ENCODE measurements around the gene TPPP3. TPM values are rescaled to one million over a fixed set of nuclear protein-coding genes. Genes with fewer than 3 reads are reported as not detected.

Gene TPPP3
- total RNA-seq, 1 donor from 2014 or later: 0.46 TPM

DNA sequence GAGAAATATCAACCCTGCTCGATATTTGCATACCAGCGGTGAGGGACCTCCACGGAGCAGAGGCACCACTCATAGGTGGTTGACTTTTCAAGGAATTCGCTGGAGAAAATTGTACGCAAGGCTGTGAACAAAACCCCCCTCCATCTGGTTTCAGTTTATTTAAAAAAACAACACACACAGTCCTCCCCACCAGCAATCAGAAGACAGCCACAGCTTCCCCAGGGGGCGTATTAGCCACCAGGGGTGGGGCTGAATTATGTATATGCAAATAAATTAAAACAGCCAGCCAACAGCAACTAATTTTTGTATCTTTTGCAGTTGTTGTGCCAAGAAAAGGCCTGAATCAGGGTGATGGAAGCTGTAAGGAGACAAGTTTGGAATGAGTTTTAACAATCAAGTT, 31.8 kb upstream of the TPPP3 start:
- H3K27me3 ChIP-seq (ENCODE audit: control insufficient read depth, insufficient read depth, low read length): peaks cover 43% of the 10 kb centered on the region
- TF ChIP-seq, protein P1, sequence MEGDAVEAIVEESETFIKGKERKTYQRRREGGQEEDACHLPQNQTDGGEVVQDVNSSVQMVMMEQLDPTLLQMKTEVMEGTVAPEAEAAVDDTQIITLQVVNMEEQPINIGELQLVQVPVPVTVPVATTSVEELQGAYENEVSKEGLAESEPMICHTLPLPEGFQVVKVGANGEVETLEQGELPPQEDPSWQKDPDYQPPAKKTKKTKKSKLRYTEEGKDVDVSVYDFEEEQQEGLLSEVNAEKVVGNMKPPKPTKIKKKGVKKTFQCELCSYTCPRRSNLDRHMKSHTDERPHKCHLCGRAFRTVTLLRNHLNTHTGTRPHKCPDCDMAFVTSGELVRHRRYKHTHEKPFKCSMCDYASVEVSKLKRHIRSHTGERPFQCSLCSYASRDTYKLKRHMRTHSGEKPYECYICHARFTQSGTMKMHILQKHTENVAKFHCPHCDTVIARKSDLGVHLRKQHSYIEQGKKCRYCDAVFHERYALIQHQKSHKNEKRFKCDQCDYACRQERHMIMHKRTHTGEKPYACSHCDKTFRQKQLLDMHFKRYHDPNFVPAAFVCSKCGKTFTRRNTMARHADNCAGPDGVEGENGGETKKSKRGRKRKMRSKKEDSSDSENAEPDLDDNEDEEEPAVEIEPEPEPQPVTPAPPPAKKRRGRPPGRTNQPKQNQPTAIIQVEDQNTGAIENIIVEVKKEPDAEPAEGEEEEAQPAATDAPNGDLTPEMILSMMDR (IDR thresholded peaks at IDR 0.05; ENCODE audit: insufficient read depth, low read length, poor library complexity, severe bottlenecking): no peak
- no peaks in the 10 kb centered on the region for H3K36me3 ChIP-seq (ENCODE audit: control insufficient read depth, insufficient read depth, low read length)
- H3K4me3 ChIP-seq (ENCODE audit: low read depth, low read length): no peak overlapping the region
- DNase-seq (ENCODE audit: low read depth): no peak

DNA sequence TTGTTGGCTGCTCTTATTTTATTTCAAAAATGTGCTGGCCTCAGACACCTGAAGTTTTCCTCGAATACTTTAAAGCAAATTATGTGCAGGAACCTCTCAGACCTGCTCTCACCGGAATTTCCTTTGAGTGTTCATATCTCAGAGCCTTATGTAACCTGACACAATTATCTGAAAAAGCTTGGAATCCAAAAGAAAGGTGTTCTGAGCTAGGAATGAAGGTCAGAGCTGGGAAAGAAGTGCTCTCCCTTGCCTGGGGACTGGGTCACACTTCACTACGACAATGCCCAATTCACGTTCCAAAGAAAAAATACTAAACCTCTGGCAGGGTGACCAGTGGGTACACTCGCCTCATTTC, 30.9 kb upstream of the TPPP3 start:
- H3K36me3 ChIP-seq (ENCODE audit: control insufficient read depth, insufficient read depth, low read length): no peaks in the 10 kb centered on the region
- peaks cover 34% of the 10 kb centered on the region for H3K27me3 ChIP-seq (ENCODE audit: control insufficient read depth, insufficient read depth, low read length)
- no peak for DNase-seq (ENCODE audit: low read depth)
- no peak overlapping the region for H3K4me3 ChIP-seq (ENCODE audit: low read depth, low read length)
- TF ChIP-seq, protein P1 (IDR thresholded peaks at IDR 0.05; ENCODE audit: insufficient read depth, low read length, poor library complexity, severe bottlenecking): no peak

DNA sequence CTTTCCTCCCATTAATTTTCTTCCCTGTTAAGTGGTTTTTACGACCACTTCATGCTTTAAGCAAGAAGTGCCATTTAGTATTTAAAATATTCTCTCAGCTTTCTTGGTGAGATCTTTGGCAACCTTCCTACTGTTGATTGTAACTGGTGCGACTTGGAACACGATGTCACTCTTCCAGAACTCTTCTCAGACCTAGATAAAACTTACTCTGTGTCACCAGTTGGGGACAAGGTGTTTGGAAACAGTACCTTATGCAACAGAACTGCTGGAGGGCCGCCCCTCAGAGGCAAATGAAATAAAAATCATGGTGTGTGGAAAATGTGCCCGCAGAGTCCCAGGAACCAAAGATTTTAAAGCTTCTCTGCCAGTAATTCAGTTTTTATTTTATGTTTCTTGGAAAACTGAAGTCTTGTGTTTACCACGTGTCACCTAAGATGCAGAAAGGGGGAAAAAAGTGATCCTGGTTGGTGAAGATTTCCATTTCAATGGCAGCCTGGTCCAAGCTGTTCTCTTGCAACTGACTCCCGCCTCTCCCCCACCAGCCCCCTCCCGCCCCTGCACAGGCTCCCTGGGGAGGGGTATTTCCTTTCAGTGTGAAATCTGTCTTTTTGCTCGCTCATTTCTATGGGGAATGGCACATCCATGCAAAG, 30.4 kb upstream of the TPPP3 start:
- Histone ChIP-seq H3K36me3 (ENCODE audit: control insufficient read depth, insufficient read depth, low read length) (no peaks in the 10 kb centered on the region), H3K4me3 (ENCODE audit: low read depth, low read length) (no peak overlapping the region), H3K27me3 (ENCODE audit: control insufficient read depth, insufficient read depth, low read length) (peaks cover 29% of the 10 kb centered on the region)
- no peak for DNase-seq (ENCODE audit: low read depth)
- TF ChIP-seq, protein P1 (IDR thresholded peaks at IDR 0.05; ENCODE audit: insufficient read depth, low read length, poor library complexity, severe bottlenecking): no peak

DNA sequence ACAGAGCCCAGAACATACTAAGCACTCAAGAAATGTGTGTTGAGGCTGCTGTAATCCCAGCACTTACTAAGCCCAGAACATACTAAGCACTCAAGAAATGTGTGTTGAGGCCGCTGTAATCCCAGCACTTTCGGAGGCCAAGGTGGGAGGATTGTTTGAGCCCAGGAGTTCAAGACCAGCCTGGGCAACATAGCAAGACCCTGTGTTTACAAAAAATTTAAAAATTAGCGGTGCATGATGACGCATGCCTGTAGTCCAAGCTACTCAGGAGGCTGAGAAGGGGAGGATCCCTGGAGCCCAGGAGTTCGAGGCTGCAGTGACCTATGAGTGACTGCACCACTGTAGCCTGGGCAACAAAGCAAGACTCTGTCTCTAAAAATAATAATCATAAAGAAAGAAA, 29.7 kb upstream of the TPPP3 start:
- TF ChIP-seq, protein P1 (IDR thresholded peaks at IDR 0.05; ENCODE audit: insufficient read depth, low read length, poor library complexity, severe bottlenecking): no peak
- Histone ChIP-seq H3K36me3 (ENCODE audit: control insufficient read depth, insufficient read depth, low read length) (no peaks in the 10 kb centered on the region), H3K4me3 (ENCODE audit: low read depth, low read length) (no peak overlapping the region)

DNA sequence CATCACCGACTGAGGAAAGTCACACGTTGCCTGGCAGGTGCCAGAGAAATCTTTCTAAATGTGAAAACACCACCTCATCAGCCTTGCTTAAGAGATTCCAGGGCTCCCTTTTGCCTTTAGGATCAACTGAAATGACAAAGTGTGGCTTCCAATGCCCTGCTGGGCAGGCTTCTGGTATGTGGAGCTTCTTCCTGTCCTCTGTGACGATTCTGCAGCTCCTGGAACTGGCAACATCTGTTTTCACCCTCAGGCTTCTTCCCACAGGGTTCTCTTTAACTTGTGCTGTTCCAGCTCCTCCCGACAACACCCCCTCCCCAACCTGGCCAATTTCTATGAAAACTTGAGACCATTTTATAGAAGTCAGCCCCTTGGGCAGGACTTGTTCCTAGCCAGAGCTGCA, 27.7 kb upstream of the TPPP3 start:
- H3K36me3 ChIP-seq (ENCODE audit: control insufficient read depth, insufficient read depth, low read length): no peaks in the 10 kb centered on the region
- no peak for DNase-seq (ENCODE audit: low read depth)
- H3K4me3 ChIP-seq (ENCODE audit: low read depth, low read length): no peak overlapping the region
- TF ChIP-seq, protein P1 (IDR thresholded peaks at IDR 0.05; ENCODE audit: insufficient read depth, low read length, poor library complexity, severe bottlenecking): no peak
- peaks cover 14% of the 10 kb centered on the region for H3K27me3 ChIP-seq (ENCODE audit: control insufficient read depth, insufficient read depth, low read length)

More for the DNA sequence above, 29.7 kb upstream of the TPPP3 start:
- DNase-seq (ENCODE audit: low read depth): no peak
- peaks cover 25% of the 10 kb centered on the region for H3K27me3 ChIP-seq (ENCODE audit: control insufficient read depth, insufficient read depth, low read length)

DNA sequence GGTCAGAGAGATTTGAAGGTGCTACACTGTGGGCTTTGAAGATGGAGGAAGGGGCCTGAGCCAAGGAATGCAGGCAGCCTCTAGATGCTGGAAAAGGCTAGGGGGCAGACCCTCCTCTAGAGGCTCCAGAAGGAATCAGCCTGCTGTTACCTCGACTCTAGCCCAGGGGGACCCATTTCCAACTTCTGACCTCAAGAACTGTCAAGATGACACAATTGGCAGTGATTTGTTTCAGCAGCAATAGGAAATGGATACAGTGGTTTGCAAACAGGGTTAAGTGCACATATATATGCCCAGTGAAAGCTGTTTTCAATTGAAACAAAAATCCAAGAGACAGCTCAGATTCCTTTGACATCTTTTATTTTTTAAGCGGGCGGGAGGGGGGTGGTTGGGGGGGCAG, 26.6 kb upstream of the TPPP3 start:
- no peak for DNase-seq (ENCODE audit: low read depth)
- peaks cover 6% of the 10 kb centered on the region for H3K27me3 ChIP-seq (ENCODE audit: control insufficient read depth, insufficient read depth, low read length)
- H3K36me3 ChIP-seq (ENCODE audit: control insufficient read depth, insufficient read depth, low read length): no peaks in the 10 kb centered on the region
- TF ChIP-seq, protein P1 (IDR thresholded peaks at IDR 0.05; ENCODE audit: insufficient read depth, low read length, poor library complexity, severe bottlenecking): no peak
- no peak overlapping the region for H3K4me3 ChIP-seq (ENCODE audit: low read depth, low read length)

Data from kidney epithelial cell (primary cell).